Gastrocnemius medialis (tissue), 4 donors: ENCODE measurements around the gene SPTBN4.

Experiments
- CTCF ChIP-seq, 5 experiments: fragments of 450-650 bp in 3 of 5; fragments of 200-600 bp in 2 of 5; sonication (generic) in 2 of 5; IDR thresholded peaks in 4 of 5; conservative IDR thresholded peaks in 1 of 5; 1 replicate in 4 of 5; 2 replicates in 1 of 5; pipeline ENCODE4 v1.5.1; 2016 to 2019; ENCODE audit warnings: antibody characterized with exemption in 5 of 5, mild to moderate bottlenecking in 3 of 5, moderate library complexity in 3 of 5
- POLR2A ChIP-seq, 2 donors: fragments of 450-650 bp; IDR thresholded peaks; one replicate each; pipeline ENCODE4 v1.6.1; 2017; ENCODE audit warnings: antibody characterized with exemption in 2 of 2, mild to moderate bottlenecking in 2 of 2, moderate library complexity in 2 of 2

GRCh38 chr19:40590464-40591265 lies 123.9 kb downstream of the SPTBN4 start:
- TF ChIP-seq CTCF (IDR thresholded peaks at IDR 0.05 in 4 of 5, conservative IDR thresholded peaks at IDR 0.05 in 1 of 5) (no peak), POLR2A (IDR thresholded peaks at IDR 0.05) (no peak)
